Measurements from ENCODE around the gene RSPH1.
A peak's percentile ranks its signal among the peaks of the same experiment; 100 is the strongest.

Gene RSPH1

DNA sequence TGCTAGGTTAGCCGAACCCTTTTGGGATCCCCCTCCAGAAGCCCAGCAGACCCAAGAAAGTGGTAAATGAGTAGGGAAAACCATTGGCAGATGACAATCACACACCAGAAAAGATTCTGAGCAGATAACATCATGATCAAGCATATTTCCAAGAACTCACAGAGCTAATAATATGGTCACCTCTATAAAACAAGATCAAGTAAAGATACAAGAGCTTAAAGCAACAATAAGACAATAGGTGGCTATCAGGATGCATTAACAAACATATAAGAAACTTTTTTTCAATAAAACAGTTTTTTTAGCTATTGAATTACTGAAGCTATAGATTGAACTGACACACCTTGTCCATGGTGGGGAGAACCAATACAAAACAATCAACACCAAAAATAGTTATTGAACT is 63.3 kb downstream of the RSPH1 start:
- no peak overlapping the region for H3K27ac ChIP-seq
- TF ChIP-seq, protein P1, sequence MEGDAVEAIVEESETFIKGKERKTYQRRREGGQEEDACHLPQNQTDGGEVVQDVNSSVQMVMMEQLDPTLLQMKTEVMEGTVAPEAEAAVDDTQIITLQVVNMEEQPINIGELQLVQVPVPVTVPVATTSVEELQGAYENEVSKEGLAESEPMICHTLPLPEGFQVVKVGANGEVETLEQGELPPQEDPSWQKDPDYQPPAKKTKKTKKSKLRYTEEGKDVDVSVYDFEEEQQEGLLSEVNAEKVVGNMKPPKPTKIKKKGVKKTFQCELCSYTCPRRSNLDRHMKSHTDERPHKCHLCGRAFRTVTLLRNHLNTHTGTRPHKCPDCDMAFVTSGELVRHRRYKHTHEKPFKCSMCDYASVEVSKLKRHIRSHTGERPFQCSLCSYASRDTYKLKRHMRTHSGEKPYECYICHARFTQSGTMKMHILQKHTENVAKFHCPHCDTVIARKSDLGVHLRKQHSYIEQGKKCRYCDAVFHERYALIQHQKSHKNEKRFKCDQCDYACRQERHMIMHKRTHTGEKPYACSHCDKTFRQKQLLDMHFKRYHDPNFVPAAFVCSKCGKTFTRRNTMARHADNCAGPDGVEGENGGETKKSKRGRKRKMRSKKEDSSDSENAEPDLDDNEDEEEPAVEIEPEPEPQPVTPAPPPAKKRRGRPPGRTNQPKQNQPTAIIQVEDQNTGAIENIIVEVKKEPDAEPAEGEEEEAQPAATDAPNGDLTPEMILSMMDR (conservative IDR thresholded peaks at IDR 0.05), result no peak

DNA sequence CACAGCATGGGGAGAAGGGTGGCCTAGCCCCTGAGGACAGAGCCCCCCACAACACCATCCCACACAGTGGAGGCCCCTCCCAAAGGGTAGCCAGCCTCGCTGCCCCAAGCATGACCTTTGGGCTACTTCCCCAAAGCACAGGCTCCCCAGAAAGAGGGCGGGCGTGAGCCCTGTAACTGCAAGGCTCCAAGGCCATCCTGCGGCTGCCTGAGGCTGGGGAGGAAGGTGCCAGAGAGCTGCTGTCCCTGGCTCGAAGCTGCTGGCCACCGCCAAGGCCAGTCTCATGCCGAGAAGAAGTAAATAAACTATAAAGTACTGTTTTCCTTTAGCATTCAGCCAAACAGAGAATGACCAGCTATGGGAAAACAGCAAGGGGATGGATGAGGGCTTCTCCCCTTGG is 64.8 kb downstream of the RSPH1 start:
- TF ChIP-seq, protein P1 (conservative IDR thresholded peaks at IDR 0.05), result no peak
- H3K27ac ChIP-seq, result 0 out of 2 replicates have a peak overlapping the region, but pooled peaks have one; percentile 3

DNA sequence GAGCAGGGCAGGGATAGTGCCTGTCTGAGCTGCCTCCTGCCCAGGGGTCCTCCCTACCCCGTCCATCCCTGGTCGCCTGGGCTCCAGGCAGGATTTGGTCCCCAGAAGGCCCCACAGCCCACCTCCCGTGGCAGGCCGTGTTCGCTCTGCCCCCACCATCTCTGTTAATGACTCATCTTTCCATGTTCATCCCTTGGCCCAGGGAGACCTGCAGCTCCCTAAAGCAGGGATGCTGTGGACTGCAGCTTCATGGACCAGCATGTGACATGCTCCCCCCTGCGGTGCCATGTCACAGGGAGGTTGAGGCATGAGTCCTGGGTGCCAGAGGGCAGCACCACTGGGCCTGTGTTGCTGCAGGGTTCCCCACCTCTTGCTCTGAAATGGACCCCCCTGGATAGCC is 65.5 kb downstream of the RSPH1 start:
- H3K27ac ChIP-seq, result no peak overlapping the region
- TF ChIP-seq, protein P1 (conservative IDR thresholded peaks at IDR 0.05), result no peak

DNA sequence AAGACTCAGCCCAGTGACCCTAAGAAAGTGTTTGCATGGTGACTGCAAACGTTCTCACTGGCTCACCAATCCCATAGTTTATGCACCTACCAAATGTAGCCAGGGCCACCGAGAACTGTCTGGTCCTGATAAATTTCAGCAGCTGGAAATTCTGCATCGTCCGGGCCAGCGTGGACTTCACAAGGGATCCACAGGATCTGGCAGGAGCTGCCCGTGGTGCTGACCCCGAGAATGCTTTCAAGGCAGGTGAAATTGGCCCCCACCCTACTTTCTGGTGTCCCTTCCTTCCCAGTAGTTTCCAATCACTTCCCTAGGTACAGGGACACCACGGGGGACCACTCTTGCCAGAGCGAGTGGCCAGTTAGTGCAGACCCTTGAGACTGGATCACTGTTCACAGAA is 66.2 kb downstream of the RSPH1 start:
- no peak overlapping the region for H3K27ac ChIP-seq
- TF ChIP-seq, protein P1 (conservative IDR thresholded peaks at IDR 0.05), result no peak

DNA sequence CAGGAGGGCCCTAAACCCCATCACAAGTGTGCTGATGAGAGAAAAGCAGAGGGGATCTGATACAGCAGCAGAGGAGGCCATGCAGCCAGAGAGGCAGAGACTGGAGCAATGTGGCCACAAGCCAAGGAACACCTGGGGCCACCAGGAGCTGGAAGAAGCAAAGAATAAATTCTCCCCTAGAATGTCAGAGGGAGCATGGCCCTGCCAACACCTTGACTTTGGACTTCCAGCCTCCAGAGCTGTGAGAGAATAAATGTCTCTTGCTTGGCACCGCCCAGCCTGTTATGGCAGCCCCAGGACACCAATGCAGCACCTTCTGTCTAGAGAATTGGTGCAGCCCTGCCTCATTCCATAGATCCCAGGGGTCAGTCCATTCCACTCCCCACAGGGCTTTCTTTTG is 67.0 kb downstream of the RSPH1 start:
- no peak overlapping the region for H3K27ac ChIP-seq
- TF ChIP-seq, protein P1 (conservative IDR thresholded peaks at IDR 0.05), result no peak

DNA sequence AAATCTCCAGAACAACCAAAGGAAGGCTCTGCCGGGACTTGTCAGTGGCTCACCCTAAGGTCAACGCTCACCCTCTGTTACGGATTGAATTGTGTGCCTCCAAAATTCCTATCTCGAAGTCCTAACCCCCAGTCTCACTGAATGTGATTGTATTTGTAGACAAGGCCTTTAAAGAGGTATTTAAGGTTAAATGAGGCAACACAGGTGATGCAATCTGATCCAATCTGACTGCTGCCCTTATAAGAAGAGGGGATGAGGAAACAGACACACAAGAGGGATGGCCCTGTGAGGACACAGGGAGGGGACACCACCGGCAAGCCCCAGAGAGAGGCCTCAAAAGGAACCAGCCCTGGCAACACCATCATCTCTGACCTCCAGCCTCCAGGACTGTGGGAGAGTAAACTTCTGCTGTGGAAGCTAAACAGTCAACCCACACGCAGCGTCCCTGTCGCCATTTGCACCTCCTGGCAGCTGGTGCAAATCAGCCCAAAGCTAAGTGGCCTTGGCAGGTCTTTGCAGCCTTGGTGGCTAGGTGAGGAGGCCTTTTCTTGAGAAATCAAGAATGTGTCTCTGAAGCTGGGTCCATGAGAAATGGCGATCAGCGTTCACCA is 68.1 kb downstream of the RSPH1 start:
- TF ChIP-seq, protein P1 (conservative IDR thresholded peaks at IDR 0.05), result no peak
- H3K27ac ChIP-seq, result no peak overlapping the region

DNA sequence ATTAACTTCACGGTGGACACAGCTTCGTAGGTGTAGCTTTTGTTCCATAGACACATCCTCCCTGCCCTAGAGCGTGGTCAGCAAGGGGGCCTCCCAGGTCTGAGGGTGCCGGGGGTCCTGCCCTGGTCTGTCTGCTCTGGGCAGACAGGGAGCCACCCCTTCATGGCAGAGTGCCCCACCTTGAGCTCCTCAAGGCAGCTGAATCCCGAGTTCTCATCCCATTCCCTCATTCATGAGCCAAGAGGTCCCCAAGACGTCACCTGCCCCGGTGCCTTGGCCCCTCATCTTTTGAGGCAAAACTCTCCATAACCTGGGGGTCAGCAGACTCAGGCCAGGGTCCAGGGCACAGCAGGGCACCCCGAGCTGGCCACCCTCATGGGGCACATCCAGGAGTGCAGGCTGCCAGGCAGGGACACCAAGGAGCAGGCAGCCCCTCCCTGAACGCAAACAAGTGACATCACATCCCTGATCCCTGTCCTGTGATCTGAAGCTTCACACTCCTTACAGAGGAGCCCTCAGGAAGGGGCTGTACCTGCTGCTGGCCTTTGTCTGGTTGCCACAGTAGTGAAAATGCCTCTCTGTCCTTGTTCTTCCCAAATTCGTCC is 69.0 kb downstream of the RSPH1 start:
- TF ChIP-seq, protein P1 (conservative IDR thresholded peaks at IDR 0.05), result no peak
- H3K27ac ChIP-seq, result no peak overlapping the region
